GM19099 (cell line): ENCODE data around the gene CPA1.

Experiments
- POLR2A ChIP-seq: IDR thresholded peaks from 3 replicates; pipeline ENCODE4 v1.6.1; 2011; ENCODE audit warnings: low read depth; ENCODE audit not compliant: insufficient read length; ENCODE audit errors: extremely low read depth

Gene CPA1

DNA sequence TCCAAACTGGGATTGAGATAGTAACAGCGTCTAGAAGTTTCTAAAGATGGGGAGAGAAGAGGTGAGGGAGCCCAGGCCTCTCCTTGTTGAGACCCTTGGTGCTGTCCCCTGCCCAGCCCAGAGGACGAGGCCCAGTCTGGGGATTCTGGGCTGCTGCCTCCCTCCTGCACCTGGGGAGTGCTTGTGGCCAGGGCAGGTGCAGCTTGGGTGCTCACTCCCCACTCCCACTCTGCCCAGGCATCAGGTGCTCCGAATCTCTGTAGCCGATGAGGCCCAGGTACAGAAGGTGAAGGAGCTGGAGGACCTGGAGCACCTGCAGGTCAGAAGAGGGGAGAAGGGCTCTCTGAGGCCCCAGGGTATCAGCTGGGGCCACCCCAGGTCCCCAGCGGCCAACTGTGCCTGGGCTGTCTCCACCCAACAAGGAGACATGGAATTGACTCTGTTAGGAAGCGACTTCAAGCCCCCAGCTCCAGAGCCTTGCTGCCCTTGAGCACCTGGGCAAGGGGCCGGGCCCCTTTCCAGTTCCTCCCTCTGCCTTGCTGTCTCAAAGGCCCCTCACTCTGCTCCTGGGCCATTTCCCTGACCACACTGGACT, 664 bp downstream of the CPA1 start:
- TF ChIP-seq POLR2A: no peak

DNA sequence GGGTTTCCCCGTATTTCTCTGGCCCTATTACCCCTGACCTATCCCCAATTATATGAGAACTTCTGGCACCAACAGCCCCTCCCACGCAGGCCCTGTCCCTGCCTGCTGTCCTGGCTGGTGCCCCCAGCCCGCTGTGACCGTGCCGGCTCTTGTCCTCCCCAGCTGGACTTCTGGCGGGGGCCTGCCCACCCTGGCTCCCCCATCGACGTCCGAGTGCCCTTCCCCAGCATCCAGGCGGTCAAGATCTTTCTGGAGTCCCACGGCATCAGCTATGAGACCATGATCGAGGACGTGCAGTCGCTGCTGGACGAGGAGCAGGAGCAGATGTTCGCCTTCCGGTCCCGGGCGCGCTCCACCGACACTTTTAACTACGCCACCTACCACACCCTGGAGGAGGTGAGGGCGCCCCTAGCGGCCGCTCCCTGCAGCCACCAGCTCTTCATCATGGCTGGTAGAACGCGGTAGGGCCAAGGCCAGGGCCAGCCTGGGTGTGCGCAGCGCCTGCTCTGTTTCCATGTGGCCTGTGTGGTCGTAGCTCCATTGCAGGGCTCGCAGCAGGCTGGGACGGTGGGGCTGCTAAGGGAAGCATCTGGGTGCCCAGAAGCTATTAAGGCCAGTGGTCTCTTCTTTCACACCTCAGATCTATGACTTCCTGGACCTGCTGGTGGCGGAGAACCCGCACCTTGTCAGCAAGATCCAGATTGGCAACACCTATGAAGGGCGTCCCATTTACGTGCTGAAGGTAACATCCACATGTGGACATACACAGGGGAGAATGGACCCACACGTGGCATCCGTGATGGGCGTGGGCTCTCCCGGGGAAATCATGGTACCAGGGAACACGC, 1.4 kb downstream of the CPA1 start:
- TF ChIP-seq POLR2A: no peak

DNA sequence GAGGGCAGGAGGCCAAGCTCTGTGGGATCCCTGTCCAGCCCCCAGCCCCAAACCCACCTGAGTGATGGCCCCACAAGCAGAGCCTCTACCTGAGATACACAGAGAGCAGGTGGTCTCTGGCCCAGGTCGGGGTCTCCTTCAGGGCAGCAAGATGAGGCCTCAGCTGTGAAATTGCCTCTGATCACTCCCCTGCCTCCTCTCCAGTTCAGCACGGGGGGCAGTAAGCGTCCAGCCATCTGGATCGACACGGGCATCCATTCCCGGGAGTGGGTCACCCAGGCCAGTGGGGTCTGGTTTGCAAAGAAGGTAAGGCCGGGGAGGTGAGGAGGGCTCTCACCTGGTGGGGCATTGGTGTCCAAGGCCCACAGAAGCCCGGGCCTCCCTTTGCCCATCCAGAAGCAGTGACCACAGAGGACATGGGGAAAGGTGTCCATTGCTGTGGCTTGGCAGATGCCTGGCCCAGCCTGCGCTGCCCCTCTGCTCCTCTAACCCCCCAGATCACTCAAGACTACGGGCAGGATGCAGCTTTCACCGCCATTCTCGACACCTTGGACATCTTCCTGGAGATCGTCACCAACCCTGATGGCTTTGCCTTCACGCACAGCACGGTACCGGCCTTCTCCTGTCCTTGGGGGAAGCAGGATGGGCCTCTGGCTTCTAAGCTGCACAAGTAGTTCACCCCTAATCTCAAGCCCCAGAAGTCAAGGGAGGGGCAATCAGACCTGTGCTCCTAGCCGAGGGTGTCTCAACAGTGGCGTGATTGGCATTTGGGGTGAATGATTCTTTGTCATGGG, 3.1 kb downstream of the CPA1 start:
- no peak for TF ChIP-seq POLR2A

DNA sequence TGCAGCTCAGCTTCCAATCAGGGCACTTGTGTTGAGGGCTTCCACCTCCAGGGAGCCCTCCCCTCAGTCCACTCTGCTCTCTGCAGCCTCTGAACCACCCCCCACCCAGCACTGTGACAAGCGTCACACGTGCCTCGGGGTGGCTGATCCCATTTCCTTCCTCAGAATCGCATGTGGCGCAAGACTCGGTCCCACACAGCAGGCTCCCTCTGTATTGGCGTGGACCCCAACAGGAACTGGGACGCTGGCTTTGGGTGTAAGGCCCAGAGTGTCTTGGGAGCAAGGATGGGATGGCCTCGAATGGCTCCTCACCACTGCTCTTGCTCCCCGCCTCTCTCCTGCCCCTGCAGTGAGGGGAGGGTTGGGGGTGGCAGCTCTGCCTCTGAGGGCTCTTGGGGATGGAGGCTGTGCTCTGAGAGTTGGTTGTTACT, 4.1 kb downstream of the CPA1 start:
- no peak for TF ChIP-seq POLR2A

DNA sequence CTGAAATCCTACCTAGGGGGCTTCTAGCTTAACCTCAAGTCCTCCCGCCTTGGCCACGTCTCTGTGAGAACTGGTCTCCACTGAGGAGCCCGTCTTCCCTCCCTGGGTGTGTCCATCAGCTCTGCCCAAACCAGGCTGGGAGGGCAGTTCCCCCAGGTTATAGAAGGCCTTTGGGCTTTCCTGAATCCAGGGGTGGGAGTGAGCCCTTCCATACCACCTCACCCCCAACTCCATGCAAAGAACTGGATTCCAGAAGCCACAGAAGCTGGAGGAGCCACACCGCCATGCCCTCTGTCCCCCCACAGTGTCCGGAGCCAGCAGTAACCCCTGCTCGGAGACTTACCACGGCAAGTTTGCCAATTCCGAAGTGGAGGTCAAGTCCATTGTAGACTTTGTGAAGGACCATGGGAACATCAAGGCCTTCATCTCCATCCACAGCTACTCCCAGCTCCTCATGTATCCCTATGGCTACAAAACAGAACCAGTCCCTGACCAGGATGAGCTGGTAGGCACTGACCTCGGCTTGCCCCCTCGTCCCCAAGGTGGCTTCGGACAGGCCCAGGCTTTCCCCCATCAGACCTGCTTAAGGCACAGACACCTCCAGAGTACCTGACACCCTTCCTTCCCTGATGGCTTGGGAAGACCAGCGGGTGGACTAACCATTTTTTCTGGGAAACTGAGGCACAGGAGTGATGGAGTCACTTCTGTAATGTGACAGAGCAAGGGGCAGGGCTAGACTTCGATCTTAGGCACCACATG, 4.7 kb downstream of the CPA1 start:
- no peak for TF ChIP-seq POLR2A

DNA sequence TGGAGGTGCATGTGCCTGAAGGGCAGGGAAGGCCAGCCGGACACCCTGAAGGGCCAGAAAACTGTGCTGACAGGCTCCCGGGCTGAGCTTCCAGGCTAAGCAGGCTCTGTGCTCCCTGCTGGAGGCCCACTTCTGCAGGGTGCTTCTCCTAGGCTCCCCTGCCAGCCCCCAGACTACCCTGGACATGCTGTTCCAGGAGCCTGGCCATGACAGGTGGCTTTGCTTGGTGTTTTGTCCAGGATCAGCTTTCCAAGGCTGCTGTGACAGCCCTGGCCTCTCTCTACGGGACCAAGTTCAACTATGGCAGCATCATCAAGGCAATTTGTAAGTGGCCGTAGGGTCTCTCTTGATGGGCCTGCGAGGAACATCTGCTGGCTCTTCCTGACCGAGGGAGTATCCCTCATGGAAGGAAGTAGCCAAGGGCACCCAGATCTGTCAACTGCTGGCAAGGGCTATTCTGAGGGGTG, 5.3 kb downstream of the CPA1 start:
- no peak for TF ChIP-seq POLR2A

DNA sequence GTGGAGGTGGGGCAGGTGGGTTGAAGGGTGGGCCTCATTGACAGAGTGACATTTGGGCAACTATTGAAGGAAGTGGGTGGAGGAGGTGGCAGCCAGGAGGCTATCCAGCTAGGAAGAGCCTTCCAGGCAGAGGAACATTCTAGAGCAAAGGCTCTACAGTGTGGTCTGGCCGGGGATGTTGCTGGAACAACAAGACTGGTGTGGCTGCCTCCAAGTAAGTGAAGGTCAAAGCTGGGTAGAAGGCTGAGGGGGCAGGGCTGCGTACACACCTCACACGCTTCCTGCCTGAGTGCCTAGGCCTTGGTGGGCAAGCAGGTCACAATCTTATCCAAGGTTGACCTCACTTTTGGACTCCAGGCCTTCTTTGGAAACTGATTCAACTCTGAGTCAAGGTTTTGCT, 6.6 kb downstream of the CPA1 start:
- no peak for TF ChIP-seq POLR2A

DNA sequence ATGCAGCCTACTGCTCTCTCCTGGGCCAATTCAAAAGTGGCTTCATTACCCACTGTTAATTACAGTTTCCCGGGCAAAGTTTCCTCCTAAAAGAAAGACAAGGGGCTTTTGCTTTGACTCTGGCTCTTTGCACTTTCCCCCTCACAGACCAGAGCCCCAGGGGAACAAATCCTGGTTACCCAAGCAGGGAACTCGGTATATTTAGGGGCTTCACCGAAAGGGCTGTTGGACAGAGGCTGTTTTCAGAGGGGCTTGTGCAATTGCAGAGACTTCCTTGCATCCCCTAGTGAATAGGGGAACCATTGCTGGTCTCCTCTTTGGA, 7.0 kb downstream of the CPA1 start:
- TF ChIP-seq POLR2A: no peak

DNA sequence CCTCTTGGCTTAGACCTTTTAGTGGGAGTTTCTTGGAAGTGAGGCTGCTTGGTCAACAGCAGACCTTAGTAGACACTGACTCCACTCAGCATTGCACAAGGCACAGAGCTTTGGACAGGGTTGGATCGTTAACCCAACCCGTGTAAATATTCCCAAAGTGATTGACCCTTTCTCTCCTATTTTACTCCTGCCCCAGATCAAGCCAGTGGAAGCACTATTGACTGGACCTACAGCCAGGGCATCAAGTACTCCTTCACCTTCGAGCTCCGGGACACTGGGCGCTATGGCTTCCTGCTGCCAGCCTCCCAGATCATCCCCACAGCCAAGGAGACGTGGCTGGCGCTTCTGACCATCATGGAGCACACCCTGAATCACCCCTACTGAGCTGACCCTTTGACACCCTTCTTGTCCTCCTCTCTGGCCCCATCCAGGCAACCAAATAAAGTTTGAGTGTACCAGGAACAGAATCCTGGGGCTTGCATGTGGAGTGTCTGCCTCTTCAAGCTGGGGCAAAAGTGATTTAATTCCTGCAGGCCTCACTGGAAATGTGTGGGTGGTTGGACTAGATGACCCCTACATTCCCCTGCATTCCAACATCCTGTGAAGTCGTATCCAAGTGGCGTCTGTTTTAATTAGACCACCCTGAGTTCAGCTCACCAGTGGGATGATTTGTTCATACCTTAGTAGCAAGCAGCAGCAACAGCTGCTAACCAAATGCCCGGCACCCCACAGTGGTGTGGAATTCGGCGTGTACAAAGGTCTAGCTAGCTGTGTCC, 7.5 kb downstream of the CPA1 start:
- TF ChIP-seq POLR2A: no peak

DNA sequence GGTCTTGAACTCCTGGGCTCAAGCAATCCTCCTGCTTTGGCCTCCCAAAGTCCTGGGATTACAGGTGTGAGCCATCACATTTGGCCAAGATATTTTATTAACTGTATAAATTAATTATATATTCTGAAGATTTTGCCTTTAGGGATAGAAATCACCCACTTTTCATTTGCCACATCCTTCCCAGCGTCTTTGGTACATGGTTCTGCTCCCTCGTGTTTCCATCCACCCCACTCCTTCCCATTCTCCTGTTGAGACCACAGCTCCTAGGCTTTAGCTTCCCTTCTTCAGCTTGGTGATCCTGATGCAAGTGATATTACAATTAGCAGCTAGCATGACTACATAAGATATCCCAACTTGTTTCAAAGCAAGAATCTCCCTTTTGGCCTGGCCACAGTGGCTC, 8.4 kb downstream of the CPA1 start:
- no peak for TF ChIP-seq POLR2A

DNA sequence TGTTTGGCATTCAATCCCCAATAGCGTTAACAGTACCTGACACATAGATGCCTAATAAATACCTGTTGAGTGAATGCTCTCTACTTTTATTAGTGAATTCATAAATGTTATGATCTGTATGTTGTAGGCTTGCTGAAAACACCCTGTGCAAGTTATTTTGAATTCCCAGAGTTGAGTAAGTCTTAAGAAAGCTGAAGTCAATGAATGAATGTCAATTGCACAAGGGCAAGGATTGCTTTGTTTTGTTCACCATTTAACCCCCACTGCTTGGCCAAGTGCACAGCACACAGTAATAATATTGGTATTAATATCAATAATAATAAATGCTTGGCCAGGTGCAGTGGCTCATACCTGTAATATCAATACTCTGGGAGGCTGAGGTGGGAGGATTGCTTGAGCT, 10.2 kb downstream of the CPA1 start:
- TF ChIP-seq POLR2A: no peak

DNA sequence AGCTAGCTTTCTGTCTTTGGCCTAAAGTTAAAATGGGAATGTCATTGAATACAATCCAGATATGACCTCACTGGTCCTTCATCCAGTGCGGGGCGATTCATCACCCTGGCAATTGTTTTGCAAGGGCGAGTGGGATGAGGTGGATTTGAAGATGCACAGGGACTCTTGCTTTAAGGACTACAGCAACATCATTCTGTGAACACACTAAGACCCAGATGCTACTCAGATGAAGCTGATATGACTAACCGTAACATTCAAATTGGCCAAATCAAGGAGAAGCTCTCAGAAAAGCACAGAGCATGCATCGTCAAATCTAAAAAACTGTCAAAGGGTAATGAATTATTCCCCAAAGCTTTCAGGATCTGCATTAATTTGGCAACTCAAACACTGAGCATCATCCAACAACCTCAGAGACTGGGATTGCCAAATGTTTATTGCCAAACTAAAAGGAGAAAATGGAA, 12.8 kb downstream of the CPA1 start:
- TF ChIP-seq POLR2A: no peak

DNA sequence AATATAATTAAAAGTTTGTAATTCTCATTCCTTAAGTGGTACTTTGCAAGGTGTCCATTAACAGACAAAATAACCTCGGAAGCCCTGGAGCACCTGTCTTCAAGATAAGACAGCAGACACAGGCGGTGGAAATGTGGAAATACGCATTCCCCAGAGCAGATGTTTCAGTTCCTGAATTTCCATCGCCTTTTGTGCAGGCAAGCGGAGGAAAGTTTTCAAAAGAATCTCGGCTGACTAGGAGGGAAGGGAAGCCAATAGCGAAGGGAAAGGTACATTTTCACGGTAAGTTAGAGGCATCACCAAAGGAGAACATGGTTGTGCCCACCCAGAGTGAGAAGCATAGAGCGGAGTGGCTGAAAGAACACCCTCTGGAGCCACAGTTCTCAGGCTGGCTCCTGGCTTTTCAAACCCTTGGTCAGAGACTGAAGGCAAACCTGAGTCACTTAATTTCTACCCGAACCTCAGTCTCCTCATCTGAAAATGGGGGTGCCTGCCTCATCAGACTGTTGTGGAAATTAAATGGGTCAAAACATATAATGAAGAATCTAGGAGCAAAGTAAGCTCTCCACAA, 13.6 kb downstream of the CPA1 start:
- TF ChIP-seq POLR2A: no peak

DNA sequence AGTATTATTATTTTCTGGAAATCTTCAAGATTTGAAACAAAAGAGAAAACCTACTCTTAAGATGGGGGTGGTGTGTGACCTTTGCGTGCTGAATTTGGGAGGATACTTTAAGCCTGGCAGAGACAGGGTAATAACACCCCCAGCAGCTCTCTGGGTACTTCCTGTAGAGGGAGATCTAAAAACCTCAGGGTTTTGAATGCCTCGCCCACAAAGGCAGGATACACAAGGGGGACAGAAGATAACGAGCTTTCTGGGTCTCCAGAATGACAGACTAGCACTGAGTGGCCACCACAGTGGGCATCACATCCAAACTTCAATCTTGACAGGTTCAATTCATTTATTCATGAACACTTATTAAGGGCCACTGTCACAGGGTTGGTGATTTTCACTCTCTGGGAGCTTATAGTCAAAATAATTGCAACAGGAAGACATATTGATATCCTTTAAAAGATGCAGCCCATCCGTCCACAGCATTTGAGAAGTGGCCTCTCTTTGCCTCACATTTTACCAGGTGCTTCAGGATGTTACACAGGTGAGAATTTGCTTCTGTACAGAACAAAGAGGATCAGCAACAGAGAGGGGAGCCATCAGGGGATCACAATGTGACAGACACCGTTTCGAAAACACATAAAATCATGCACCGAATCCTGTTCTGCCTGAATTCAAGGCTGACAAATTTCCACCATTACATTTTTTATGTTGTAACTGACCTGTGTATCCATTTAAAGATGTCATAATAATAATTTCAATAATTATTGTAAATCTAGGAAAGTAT, 14.3 kb downstream of the CPA1 start:
- TF ChIP-seq POLR2A: no peak

DNA sequence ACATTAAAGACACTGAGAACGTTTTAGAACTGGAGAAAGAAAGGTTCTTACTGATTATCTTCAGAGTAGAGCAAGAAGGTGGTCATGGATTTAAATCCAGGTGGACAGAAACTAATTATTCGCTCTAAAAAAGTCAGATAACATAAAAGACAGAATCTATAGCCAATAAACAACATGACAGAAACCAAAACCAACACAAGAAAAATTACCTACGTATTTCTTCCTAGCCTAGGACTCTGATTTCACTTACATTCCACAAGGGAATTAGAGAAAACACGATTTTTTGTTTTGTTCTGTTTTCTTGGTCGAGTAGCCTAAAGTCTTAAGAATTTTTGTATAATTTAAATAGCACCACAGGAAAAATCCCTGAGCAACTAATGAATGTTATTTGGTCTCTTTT, 15.1 kb downstream of the CPA1 start:
- no peak for TF ChIP-seq POLR2A
